Stimulated activated CD4-positive, alpha-beta T cell treated with anti-CD3 and anti-CD28 coated beads, Interleukin-4, amount 100 ng/mL, for 24 hours (primary cell): ENCODE measurements around the gene TRIM72.
A peak's percentile ranks its signal among the peaks of the same experiment; 100 is the strongest.
"Not testable (repeated sequence)": the region's sequence is repeated elsewhere in the genome, so short reads cannot be mapped to it uniquely, and the experiment has no call there.

Source experiments
- DNase-seq: peaks from one replicate; pipeline ENCODE4 v3.0.0-alpha.2; 2020

The TRIM72 gene

GRCh38 chr16:31260136-31260931, 46.4 kb downstream of the TRIM72 start:
- DNase-seq = no peak

- DNase-seq = no peak
Observed at GRCh38 chr16:31262084-31262483, 48.2 kb downstream of the TRIM72 start.

DNA sequence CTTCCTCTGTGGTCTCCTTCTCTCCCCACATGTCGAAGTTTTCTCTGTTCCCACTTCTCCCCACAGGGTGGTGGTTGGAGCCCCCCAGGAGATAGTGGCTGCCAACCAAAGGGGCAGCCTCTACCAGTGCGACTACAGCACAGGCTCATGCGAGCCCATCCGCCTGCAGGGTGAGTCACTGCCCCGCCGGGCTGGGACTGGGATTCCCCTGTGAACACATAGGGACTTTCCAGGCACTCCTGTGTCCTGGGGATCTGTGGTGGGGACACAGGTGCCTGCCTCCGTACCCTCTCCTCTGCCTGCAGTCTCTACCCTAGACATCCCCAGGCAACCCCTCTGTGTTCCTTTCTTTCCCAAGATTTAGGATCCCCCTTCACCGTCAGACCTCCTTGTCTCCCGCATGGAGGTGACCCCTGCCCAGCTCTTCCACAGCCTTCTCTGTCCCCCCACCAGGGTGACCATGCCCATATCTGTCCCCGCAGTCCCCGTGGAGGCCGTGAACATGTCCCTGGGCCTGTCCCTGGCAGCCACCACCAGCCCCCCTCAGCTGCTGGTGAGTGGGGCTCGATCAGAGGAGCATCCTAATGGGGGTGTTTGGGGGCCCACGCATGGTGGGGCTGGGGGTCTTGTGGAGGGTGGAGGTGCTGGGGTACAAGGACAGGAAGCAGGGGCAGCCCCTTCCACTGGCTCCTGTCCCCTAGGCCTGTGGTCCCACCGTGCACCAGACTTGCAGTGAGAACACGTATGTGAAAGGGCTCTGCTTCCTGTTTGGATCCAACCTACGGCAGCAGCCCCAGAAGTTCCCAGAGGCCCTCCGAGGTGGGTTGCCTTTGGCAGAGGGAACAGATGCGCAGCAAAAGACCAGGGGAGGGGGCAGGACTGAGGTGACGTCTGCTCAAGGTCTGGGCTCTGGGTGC, 51.7 kb downstream of the TRIM72 start:
- peak; percentile 78 for DNase-seq

GRCh38 chr16:31267332-31268032, 53.6 kb downstream of the TRIM72 start:
- DNase-seq = no peak

DNA sequence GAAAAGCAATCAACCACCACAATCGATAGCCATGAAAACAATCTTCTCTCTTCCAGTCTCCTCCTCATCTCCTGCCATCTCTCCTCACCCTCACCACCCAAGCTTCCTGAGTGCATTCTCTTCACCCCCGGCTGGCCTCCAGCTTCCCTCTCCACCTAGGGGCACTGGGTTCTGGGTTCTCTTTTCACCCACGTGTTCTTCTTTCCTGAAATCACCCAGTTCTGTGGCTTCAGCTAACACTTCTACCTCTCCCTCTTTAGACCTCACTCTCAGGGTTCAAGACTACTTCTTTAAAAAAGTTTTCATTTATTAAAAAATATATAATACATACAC, 54.1 kb downstream of the TRIM72 start:
- DNase-seq = no peak

- no peak for DNase-seq
Observed at GRCh38 chr16:31268891-31269290, 55.0 kb downstream of the TRIM72 start.

DNA sequence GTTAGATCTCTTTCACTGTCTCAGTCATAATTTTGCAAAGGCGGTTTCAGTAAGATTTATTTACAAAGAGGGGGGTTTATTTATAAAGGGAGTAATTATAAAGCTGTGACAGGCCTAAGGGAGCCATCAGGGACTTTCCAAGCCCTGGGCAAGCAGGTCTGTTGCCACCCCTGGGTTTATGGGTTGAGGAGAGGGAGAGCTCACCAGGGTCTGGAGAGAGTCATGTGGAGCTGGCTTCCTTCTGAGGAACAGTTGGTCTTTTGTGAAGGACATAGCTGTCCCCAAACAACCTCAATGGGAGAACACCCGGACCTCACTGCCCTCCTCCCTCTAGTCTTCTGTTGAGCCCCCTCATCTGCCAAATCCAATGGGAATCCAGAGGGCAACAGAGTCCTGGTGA, 55.6 kb downstream of the TRIM72 start:
- no peak for DNase-seq

DNA sequence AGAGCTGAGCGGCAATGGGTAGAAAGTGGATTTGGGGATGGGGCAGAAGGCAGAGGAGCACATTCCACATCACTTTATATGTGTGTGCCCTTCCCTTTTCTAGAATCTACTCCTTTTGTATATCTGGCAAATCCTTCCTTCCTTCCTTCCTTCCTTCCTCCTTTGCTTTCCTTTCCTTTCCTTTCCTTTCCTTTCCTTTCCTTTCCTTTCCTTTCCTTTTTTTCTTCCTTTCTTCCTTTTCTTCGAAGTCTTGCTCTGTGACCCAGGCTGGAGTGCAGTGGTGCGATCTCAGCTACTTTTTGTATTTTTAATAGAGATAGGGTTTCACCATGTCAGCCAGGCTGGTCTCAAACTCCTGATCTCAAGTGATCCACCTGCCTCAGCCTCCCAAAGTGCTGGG, 56.1 kb downstream of the TRIM72 start:
- DNase-seq = not testable (repeated sequence)

DNA sequence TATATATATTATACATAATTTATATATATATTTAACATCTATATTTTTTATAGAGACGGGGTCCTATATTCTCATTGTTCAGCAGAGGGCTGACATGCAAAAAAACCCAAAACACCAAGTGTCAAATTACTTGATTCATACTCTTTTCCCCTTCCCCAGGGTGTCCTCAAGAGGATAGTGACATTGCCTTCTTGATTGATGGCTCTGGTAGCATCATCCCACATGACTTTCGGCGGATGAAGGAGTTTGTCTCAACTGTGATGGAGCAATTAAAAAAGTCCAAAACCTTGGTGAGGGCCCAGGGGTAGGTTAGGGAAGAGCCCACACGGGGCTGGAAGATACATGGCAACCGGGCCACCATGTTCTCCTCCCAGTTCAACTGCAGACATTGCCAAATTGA, 56.9 kb downstream of the TRIM72 start:
- DNase-seq = no peak

DNA sequence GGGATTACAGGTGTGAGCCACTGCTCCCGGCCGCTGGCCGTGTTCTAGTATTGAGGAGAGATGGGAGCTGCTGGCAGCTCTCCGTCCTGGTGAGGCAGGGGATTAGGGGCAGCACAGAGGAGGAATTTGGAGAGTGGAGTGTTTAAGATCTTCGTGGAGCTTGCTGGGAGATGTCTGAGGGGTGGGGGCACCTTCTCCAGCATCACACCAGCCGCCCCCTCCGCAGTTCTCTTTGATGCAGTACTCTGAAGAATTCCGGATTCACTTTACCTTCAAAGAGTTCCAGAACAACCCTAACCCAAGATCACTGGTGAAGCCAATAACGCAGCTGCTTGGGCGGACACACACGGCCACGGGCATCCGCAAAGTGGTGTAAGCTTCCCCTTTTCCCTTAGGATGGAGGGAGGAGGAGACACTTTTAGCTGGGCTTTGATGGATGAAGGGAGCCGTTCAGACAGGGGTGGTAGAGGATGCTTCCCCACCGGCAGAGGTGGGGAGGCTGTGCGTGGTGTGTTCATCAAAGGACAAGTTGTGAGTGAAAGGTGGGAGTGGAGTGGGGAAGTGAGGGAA, 57.8 kb downstream of the TRIM72 start:
- no peak for DNase-seq

DNA sequence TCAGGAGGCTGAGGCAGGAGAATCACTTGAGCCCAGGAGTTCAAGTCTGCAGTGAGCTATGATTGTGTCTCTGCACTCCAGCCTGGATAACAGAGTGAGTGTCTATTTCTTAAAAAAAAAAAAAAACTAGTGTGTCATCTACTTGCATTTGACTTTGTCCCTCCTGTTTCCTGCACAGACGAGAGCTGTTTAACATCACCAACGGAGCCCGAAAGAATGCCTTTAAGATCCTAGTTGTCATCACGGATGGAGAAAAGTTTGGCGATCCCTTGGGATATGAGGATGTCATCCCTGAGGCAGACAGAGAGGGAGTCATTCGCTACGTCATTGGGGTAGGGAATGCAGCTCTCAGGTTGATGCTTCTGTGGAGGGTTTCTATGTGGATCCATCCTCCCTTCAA, 59.3 kb downstream of the TRIM72 start:
- DNase-seq = no peak

DNA sequence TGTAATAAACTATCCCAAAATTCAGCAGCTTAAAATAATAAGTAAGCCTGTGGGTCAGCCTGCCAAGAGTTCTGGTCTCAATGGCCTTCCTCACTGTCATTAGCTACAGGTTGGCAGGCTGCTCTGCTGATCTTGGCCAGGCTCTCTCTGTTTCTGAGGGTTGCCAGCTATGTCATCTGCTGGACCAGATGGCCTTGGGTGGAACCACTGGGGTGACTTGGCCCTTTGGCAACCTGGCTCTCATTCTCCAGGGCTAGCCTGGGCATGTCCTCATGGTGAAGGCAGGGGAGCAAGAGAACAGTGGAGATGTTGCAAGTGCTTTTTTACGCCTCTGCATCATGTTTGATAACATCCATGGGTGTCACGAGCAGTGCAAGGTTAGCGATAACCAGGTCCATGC, 59.8 kb downstream of the TRIM72 start:
- no peak for DNase-seq

GRCh38 chr16:31274831-31275816, 61.2 kb downstream of the TRIM72 start:
- no peak for DNase-seq

- no peak for DNase-seq
Observed at GRCh38 chr16:31276600-31276999, 62.7 kb downstream of the TRIM72 start.

DNA sequence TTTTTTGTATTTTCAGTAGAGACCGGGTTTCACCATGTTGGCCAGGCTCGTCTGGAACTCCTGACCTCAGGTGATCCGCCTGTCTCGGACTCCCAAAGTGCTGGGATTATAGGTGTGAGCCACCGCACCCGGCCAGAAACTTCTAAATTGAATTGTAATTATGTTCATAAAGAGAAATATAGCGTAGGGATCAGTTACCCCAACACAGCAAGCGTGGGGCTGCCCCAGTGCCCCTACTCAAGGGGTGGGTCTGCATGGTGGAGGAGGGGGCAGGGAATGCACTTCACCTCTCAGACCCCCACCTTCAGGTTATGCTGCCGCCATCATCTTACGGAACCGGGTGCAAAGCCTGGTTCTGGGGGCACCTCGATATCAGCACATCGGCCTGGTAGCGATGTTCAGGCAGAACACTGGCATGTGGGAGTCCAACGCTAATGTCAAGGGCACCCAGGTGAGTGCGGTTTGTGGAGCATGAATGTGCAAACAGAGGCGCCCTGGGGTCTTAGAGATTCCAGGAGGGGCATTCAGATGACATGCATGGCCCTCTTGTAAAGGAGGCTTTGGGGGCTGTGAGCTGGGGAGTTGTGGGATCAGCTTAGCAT, 63.8 kb downstream of the TRIM72 start:
- no peak for DNase-seq

- not testable (repeated sequence) for DNase-seq
Observed at GRCh38 chr16:31278853-31279252, 64.9 kb downstream of the TRIM72 start.
